Transverse colon (tissue), 1 donor: ENCODE data around the gene SGPP1.

Experiments
- EP300 ChIP-seq: sonication (generic); formaldehyde crosslinking; IDR thresholded peaks from one replicate; pipeline ENCODE4 v1.6.1; 2017; ENCODE audit warnings: antibody characterized with exemption, low read depth
- POLR2A ChIP-seq: fragments of 450-650 bp; IDR thresholded peaks from one replicate; pipeline ENCODE4 v1.6.1; 2016; ENCODE audit warnings: antibody characterized with exemption, mild to moderate bottlenecking, moderate library complexity

- no peak for TF ChIP-seq EP300
- TF ChIP-seq POLR2A, result no peak
Observed at GRCh38 chr14:63638493-63638892, 89.4 kb downstream of the SGPP1 start.
